Stimulated activated CD4-positive, alpha-beta T cell treated with anti-CD3 and anti-CD28 coated beads, Interleukin-12 subunit alpha, Interleukin-12 subunit beta, amount 100 ng/mL, for 48 hours (primary cell): Measurements from ENCODE around the gene TGM6.

ENCODE experiments used
- DNase-seq, 3 donors: peaks; one replicate each; pipeline ENCODE4 v3.0.0-alpha.2; 2020; ENCODE audit warnings: low read depth in 2 of 3, low spot score in 1 of 3

TGM6 gene

DNA sequence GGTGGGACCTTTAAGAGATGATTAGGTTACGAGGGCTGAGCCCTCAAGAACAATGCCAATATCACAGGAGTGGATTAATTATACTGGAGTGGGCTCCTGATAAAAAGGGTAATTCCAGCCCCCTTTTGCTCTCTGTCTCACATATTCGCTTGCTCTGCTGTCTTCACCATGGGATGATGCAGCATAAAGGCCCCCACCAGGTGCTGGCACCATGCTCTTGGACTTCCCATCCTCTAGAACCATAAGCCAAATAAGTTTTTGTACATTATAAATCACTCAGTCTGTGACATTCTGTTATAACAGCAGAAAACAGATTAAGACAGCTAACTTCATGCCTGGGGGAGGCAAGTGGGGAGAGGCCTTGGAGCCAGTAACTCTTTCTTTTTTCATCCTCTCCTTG, 99.7 kb downstream of the TGM6 start:
- no peak for DNase-seq
